ENCODE data around the gene PARP16.

GRCh38 chr15:65310431-65311137 lies 23.9 kb upstream of the PARP16 start:
- TF ChIP-seq CTCF (IDR thresholded peaks at IDR 0.05) (no peak), POLR2A (IDR thresholded peaks at IDR 0.05) (no peak)

Data from Peyer's patch (tissue), 4 donors.